Epithelial cell of esophagus (primary cell): Measurements from ENCODE around the gene MAN1C1.

Experiments
- DNase-seq: peaks from one replicate; pipeline ENCODE4 v3.0.0; 2010; ENCODE audit warnings: low read depth
- H3K4me3 ChIP-seq: 2 replicates; pipeline ENCODE4 v1.5.1; 2011; ENCODE audit warnings: mild to moderate bottlenecking, low read length, control low read depth
- CTCF ChIP-seq: IDR thresholded peaks from 2 replicates; pipeline ENCODE4 v1.5.1; 2011; ENCODE audit warnings: low read depth, mild to moderate bottlenecking, low read length, control low read depth, inconsistent platforms; ENCODE audit not compliant: insufficient read depth; ENCODE audit errors: missing control alignments

Gene MAN1C1

GRCh38 chr1:25640646-25641328 lies 24.2 kb downstream of the MAN1C1 start:
- H3K4me3 ChIP-seq: no peak overlapping the region
- no peak for TF ChIP-seq CTCF
- no peak for DNase-seq

- no peak for DNase-seq
- H3K4me3 ChIP-seq: no peak overlapping the region
- no peak for TF ChIP-seq CTCF
Measured at GRCh38 chr1:25641329-25641725, 24.7 kb downstream of the MAN1C1 start.

GRCh38 chr1:25641931-25642573 lies 25.5 kb downstream of the MAN1C1 start:
- no peak for DNase-seq
- H3K4me3 ChIP-seq: no peak overlapping the region
- no peak for TF ChIP-seq CTCF

GRCh38 chr1:25642574-25643108 lies 26.1 kb downstream of the MAN1C1 start:
- DNase-seq: no peak
- no peak for TF ChIP-seq CTCF
- no peak overlapping the region for H3K4me3 ChIP-seq

GRCh38 chr1:25643929-25644328 lies 27.3 kb downstream of the MAN1C1 start:
- no peak for DNase-seq
- TF ChIP-seq CTCF: no peak

GRCh38 chr1:25644962-25645361 lies 28.4 kb downstream of the MAN1C1 start:
- no peak for TF ChIP-seq CTCF
- no peak overlapping the region for H3K4me3 ChIP-seq
- no peak for DNase-seq

More at GRCh38 chr1:25643929-25644328, 27.3 kb downstream of the MAN1C1 start:
- no peak overlapping the region for H3K4me3 ChIP-seq
